Ectodermal cell (in vitro differentiated cells): ENCODE results near the gene NLRP12. TPM values are rescaled to one million over a fixed set of nuclear protein-coding genes. Genes with fewer than 3 reads are reported as not detected.
"Not testable (repeated sequence)": the region's sequence is repeated elsewhere in the genome, so short reads cannot be mapped to it uniquely, and the experiment has no call there.

Experiments
- H3K27ac ChIP-seq: 2 replicates; pipeline ENCODE4 v1.7.0; 2013; ENCODE audit warnings: mild to moderate bottlenecking, low read depth, low read length; ENCODE audit not compliant: insufficient read depth, poor library complexity, severe bottlenecking
- H3K27me3 ChIP-seq: 2 replicates; pipeline ENCODE4 v1.7.0; 2013; ENCODE audit warnings: mild to moderate bottlenecking, low read length; ENCODE audit not compliant: insufficient read depth, control insufficient read depth, poor library complexity, severe bottlenecking
- H3K36me3 ChIP-seq: one replicate; pipeline ENCODE4 v1.7.0; 2013; ENCODE audit warnings: low read length; ENCODE audit not compliant: control insufficient read depth, insufficient read depth
- H3K4me1 ChIP-seq: one replicate; pipeline ENCODE4 v1.7.0; 2013; ENCODE audit warnings: low read length; ENCODE audit not compliant: control insufficient read depth, insufficient read depth
- H3K4me3 ChIP-seq: 2 replicates; pipeline ENCODE4 v1.7.0; 2013; ENCODE audit warnings: low read depth, low read length, control low read depth; ENCODE audit not compliant: insufficient read depth
- H3K9me3 ChIP-seq: 2 replicates; pipeline ENCODE4 v1.7.0; 2013; ENCODE audit warnings: mild to moderate bottlenecking, low read length, moderate library complexity; ENCODE audit not compliant: control insufficient read depth
- WGBS, 2 experiments: methylation state at CpG; one replicate each; pipeline ENCODE4 v1.1.7; 2013; ENCODE audit warnings: missing lambda C conversion rate in 2 of 2; 5-methylcytosine and 5-hydroxymethylcytosine counted together
- polyA plus RNA-seq, 4 experiments: library from polyadenylated mRNA; stranded (reverse); fragments of 50-300 nt; gene quantifications; one replicate each; pipeline ENCODE4 v1.2.3, GENCODE V29; 2013

The NLRP12 gene
- polyA plus RNA-seq (2013, experiment 1 of 4): not detected
- not detected for polyA plus RNA-seq (2013, experiment 2 of 4)
- polyA plus RNA-seq (2013, experiment 3 of 4): not detected
- polyA plus RNA-seq (2013, experiment 4 of 4): 0.08 TPM

- no peak within 1 kb of the TSS for H3K4me3 ChIP-seq
- 88 to 90% methylated on average over 14 of the region's 14 CpGs for WGBS, 2 experiments
Measured at GRCh38 chr19:53824134-53824611, at the start of gene NLRP12. Gene NLRP12, minus strand, starts transcription at chr19:53824314. Its CDS starts 140 bp downstream, at chr19:53824174.

DNA sequence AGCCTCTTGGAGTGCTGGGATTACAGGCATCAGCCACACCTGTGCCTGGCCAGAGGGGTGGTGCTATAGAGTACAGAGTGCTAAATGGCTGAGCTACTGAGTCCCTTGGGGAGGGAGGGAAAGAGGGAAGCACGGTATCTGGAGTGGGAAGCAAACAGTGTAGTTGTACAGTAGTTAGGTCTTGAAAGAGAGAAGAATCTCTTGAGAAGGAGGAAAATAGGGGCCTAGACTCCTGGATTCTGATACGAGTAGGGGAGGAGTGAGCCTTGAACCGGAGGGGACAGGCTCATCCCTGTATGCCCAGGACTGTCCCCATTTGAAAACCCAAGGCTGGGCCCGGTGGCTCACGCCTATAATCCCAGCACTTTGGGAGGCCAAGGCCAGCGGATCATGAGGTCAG is 48.6 kb upstream of the NLRP12 start:
- Histone ChIP-seq H3K27ac (no peak overlapping the region), H3K36me3 (peaks cover 12% of the 10 kb centered on the region), H3K4me1 (peaks cover 4% of the 10 kb centered on the region), H3K27me3 (no peaks in the 10 kb centered on the region), H3K4me3 (no peak overlapping the region), H3K9me3 (no peaks in the 10 kb centered on the region)
- 89 to 93% methylated on average over 6 of the region's 6 CpGs for WGBS, 2 experiments

More at GRCh38 chr19:53824134-53824611, at the start of gene NLRP12:
- H3K36me3 ChIP-seq: no peaks in the 10 kb centered on the region
- no peaks in the 10 kb centered on the region for H3K27me3 ChIP-seq
- no peaks in the 10 kb centered on the region for H3K9me3 ChIP-seq
- H3K4me1 ChIP-seq: no peaks in the 10 kb centered on the region
- H3K27ac ChIP-seq: no peak within 1 kb of the TSS

GRCh38 chr19:53871454-53871853 is 47.3 kb upstream of the NLRP12 start:
- Histone ChIP-seq H3K4me1 (peaks cover 8% of the 10 kb centered on the region), H3K9me3 (no peaks in the 10 kb centered on the region), H3K4me3 (no peak overlapping the region), H3K27ac (no peak overlapping the region), H3K27me3 (no peaks in the 10 kb centered on the region), H3K36me3 (peaks cover 12% of the 10 kb centered on the region)
- WGBS, 2 experiments: 89 to 94% methylated on average over 7 of the region's 7 CpGs

DNA sequence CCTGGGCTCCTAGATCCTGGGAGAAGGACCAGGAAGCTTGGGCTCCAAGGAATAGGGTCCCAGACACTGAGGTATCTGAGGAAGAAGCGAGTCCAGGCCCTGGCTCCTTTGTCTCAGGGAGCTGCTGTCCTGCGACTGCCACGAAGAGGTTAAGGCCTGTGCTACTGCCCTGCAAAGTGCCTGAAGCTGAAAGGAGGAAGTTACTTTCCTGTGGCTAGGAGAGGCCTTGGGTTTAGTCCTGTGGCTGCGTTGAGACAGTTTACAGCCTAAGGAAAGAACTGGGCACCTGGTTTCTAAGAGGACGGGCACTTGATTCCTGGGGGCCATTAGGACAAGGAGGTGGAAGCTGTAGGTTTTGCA is 46.4 kb upstream of the NLRP12 start:
- 67 to 69% methylated on average over 5 of the region's 5 CpGs for WGBS, 2 experiments
- peaks cover 12% of the 10 kb centered on the region for H3K36me3 ChIP-seq
- peaks cover 8% of the 10 kb centered on the region for H3K4me1 ChIP-seq
- H3K9me3 ChIP-seq: no peaks in the 10 kb centered on the region
- H3K4me3 ChIP-seq: peak overlapping the region; percentile 75
- peak overlapping the region; percentile 63 for H3K27ac ChIP-seq
- no peaks in the 10 kb centered on the region for H3K27me3 ChIP-seq

DNA sequence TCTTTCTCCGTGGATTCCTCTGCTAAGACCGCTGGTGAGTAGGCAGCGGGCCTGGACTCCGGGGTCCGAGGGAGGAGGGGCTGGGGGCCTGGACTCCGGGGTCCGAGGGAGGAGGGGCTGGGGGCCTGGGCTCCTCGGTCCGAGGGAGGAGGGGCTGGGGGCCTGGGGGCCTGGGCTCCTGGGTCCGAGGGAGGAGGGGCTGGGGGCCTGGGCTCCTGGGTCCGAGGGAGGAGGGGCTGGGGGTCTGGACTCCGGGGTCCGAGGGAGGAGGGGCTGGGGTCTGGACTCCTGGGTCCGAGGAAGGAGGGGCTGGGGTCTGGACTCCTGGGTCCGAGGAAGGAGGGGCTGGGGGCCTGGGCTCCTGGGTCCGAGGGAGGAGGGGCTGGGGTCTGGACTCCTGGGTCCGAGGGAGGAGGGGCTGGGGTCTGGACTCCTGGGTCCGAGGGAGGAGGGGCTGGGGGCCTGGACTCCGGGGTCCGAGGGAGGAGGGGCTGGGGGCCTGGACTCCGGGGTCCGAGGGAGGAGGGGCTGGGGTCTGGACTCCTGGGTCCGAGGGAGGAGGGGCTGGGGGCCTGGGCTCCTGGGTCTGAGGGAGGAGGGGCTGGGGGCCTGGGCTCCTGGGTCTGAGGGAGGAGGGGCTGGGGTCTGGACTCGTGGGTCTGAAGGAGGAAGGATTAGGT is 45.8 kb upstream of the NLRP12 start:
- not testable (repeated sequence) for H3K27me3 ChIP-seq, H3K9me3 ChIP-seq, H3K4me1 ChIP-seq
- peaks cover 12% of the 10 kb centered on the region for H3K36me3 ChIP-seq
- WGBS, 2 experiments: 12 to 14% methylated on average over 20 to 24 of the region's 24 CpGs
- peak overlapping the region; percentile 75 for H3K4me3 ChIP-seq
- peak overlapping the region; percentile 84 for H3K27ac ChIP-seq

GRCh38 chr19:53868892-53869804 is 45.0 kb upstream of the NLRP12 start:
- 0% methylated on average over 75 of the region's 75 CpGs for WGBS, 2 experiments

GRCh38 chr19:53868091-53868891 is 44.2 kb upstream of the NLRP12 start:
- Histone ChIP-seq H3K4me3 (peak overlapping the region; percentile 75), H3K4me1 (peaks cover 8% of the 10 kb centered on the region), H3K36me3 (peaks cover 5% of the 10 kb centered on the region), H3K27ac (peak overlapping the region; percentile 84), H3K27me3 (no peaks in the 10 kb centered on the region), H3K9me3 (no peaks in the 10 kb centered on the region)
- WGBS, 2 experiments: 0 to 1% methylated on average over 34 of the region's 37 CpGs

More at GRCh38 chr19:53868892-53869804, 45.0 kb upstream of the NLRP12 start:
- Histone ChIP-seq H3K9me3 (no peaks in the 10 kb centered on the region), H3K4me1 (peaks cover 8% of the 10 kb centered on the region), H3K27me3 (no peaks in the 10 kb centered on the region), H3K36me3 (peaks cover 12% of the 10 kb centered on the region), H3K4me3 (peak overlapping the region; percentile 75), H3K27ac (peak overlapping the region; percentile 84)

DNA sequence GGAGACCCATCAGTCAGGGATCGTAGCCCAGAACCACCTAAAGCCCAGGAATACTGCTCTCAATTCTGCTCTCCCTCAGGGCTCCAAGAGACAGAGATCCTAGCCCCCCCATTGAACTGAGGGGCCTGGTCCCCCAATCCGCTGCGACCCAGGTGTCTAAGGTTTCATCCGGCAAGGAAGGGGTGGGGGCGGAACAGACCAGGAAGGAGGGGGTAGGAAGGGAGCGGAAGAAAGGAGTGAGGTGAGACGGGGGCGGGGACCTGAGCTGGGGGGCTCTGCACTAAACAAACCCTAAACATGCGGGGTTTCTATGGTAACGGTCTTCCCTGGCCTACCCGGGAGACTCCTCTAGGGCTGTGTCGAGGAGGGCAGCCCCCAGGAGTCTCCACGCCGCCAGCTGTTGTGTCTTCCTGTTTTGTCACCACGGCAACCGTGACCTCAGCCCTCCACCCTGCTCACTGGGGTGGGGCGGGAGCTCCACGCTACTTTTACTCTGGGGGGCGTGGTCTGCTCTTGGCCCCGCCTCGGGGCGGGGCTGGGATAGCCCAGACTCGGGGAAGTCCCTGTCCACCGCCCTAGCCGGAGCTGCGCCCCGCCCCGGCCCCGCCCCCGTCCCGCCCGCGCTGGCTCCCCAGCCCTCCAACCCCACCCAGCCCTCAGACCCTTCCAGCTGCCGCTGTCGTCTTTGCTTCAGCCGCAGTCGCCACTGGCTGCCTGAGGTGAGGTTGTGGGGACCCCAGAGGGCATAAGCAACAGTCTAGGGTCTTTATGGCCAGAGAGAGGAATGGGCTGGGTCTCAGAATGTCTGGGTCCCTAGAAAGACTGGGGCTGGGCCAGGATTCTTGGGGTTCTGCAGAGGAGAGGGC is 43.3 kb upstream of the NLRP12 start, which contains the start of gene MYADM:
Gene MYADM (plus strand): TSS at position 659 of the 866 bp plus-strand sequence. CDS start 5,647 bp downstream, outside the sequence.
- Histone ChIP-seq H3K4me3 (peak within 1 kb of the TSS; percentile 75), H3K27me3 (no peaks in the 10 kb centered on the region), H3K27ac (peak within 1 kb of the TSS; percentile 100), H3K36me3 (peaks cover 5% of the 10 kb centered on the region), H3K9me3 (no peaks in the 10 kb centered on the region), H3K4me1 (peaks cover 8% of the 10 kb centered on the region)
- whole genome bisulfite sequencing, 2 experiments: 0% methylated on average over 32 to 37 of the region's 37 CpGs

DNA sequence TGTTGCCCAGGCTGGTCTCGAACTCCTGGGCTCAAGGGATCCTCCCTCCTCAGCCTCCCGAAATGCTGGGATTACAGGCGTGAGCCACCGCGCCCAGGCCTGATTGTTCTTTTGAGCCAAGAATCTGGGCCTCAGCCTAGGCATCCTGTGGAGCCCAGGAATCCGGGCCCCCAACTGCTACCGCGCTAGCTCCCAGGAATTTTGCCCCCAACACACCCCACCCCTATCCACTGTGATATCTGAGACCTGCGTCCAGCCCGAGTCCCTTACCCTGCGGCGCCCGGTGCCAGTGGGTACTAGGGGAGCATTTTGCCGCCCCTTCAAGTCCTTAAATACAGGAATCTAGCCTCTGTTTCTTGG is 42.7 kb upstream of the NLRP12 start:
- Histone ChIP-seq H3K36me3 (peaks cover 5% of the 10 kb centered on the region), H3K27me3 (no peaks in the 10 kb centered on the region), H3K9me3 (no peaks in the 10 kb centered on the region), H3K4me1 (peaks cover 8% of the 10 kb centered on the region), H3K4me3 (peak overlapping the region; percentile 63), H3K27ac (peak overlapping the region; percentile 100)
- WGBS, 2 experiments: 5 to 6% methylated on average over 14 of the region's 14 CpGs
